B cell (primary cell): ENCODE measurements around the gene PKIB. TPM values are rescaled to one million over a fixed set of nuclear protein-coding genes. Genes with fewer than 3 reads are reported as not detected.

ENCODE experiments used
- ATAC-seq: fragments of 200-7000 bp; cut with Tn5 transposase; one replicate; pipeline ENCODE4 v1.10.0; 2021; ENCODE audit warnings: low read depth, mild to moderate bottlenecking, moderate number of reproducible peaks, moderate library complexity
- CTCF ChIA-PET: fragments of 350-600 bp; sonication (Branson Sonifier 250); formaldehyde crosslinking; loops from one replicate; lab custom pipeline; 2021; ENCODE audit warnings: antibody characterized with exemption, inconsistent platforms; lab: Charles Lee
- POLR2A ChIA-PET: fragments of 350-600 bp; sonication (Branson Sonifier 250); formaldehyde crosslinking; loops from one replicate; lab custom pipeline; 2021; ENCODE audit warnings: antibody characterized with exemption; lab: Charles Lee
- DNase-seq: peaks from one replicate; pipeline ENCODE4 v3.0.0; 2013
- H2AFZ ChIP-seq: 2 replicates; pipeline ENCODE4 v1.6.1; 2012; ENCODE audit warnings: mild to moderate bottlenecking, low read depth, low read length; ENCODE audit not compliant: insufficient read depth, poor library complexity, severe bottlenecking
- H3K27ac ChIP-seq, 2 donors: 1 replicate in 1 of 2; 2 replicates in 1 of 2; pipeline ENCODE4 v1.5.1; 2012 to 2013; ENCODE audit warnings: low read length in 2 of 2, mild to moderate bottlenecking in 2 of 2, moderate library complexity in 1 of 2
- H3K27me3 ChIP-seq, 4 experiments: fragments of 200-600 bp in 1 of 4; sonication (generic) in 1 of 4; replicated peaks in 1 of 4; 1 replicate in 2 of 4; 2 replicates in 2 of 4; pipeline versions ENCODE4 v1.6.1 to v1.7.0; 2013 to 2016; ENCODE audit warnings: low read length in 3 of 4, mild to moderate bottlenecking in 2 of 4, mixed read lengths in 1 of 4, moderate library complexity in 1 of 4; ENCODE audit not compliant: insufficient read depth in 4 of 4, control insufficient read depth in 3 of 4; ENCODE audit errors: control extremely low read depth in 1 of 4
- H3K36me3 ChIP-seq, 2 experiments: replicated peaks in 1 of 2; 1 replicate in 1 of 2; 2 replicates in 1 of 2; pipeline versions ENCODE4 v1.6.1 to v1.7.1; 2013; ENCODE audit warnings: low read length in 1 of 2; ENCODE audit not compliant: insufficient read depth in 2 of 2, control insufficient read depth in 1 of 2; ENCODE audit errors: control extremely low read depth in 1 of 2, extremely low read depth in 1 of 2
- H3K4me1 ChIP-seq, 2 donors: fragments of 200-600 bp in 1 of 2; sonication (generic) in 1 of 2; 1 replicate in 1 of 2; 2 replicates in 1 of 2; pipeline versions ENCODE4 v1.5.1 to v1.6.1; 2013 to 2017; ENCODE audit warnings: low read length in 2 of 2; ENCODE audit not compliant: control insufficient read depth in 2 of 2, insufficient read depth in 2 of 2
- H3K4me2 ChIP-seq: replicated peaks from 2 replicates; pipeline ENCODE3; 2012; ENCODE audit warnings: mild to moderate bottlenecking, low read depth, low read length; ENCODE audit not compliant: poor library complexity, severe bottlenecking
- H3K4me3 ChIP-seq, 5 experiments: fragments of 200-600 bp in 1 of 5; sonication (generic) in 1 of 5; 1 replicate in 3 of 5; 2 replicates in 2 of 5; pipeline versions ENCODE4 v1.5.1 to v1.7.0; 2011 to 2016; ENCODE audit warnings: low read length in 4 of 5, mild to moderate bottlenecking in 4 of 5, low read depth in 2 of 5, control low read depth in 1 of 5, moderate library complexity in 1 of 5; ENCODE audit not compliant: insufficient read depth in 1 of 5; ENCODE audit errors: control extremely low read depth in 1 of 5, extremely low read depth in 1 of 5
- H3K79me2 ChIP-seq: fragments of 200-600 bp; sonication (generic); one replicate; pipeline ENCODE4 v1.6.0; 2016; ENCODE audit warnings: low read length; ENCODE audit not compliant: control insufficient read depth, insufficient read depth
- H3K9ac ChIP-seq: fragments of 200-600 bp; sonication (generic); 2 replicates; pipeline ENCODE4 v1.6.1; 2017; ENCODE audit warnings: mild to moderate bottlenecking, low read length, moderate library complexity
- H3K9me3 ChIP-seq, 3 donors: one replicate each; pipeline versions ENCODE4 v1.6.1 to v1.7.1; 2013; ENCODE audit warnings: low read length in 2 of 3; ENCODE audit not compliant: control insufficient read depth in 2 of 3, insufficient read depth in 1 of 3; ENCODE audit errors: control extremely low read depth in 1 of 3
- H4K20me1 ChIP-seq: 2 replicates; pipeline ENCODE4 v1.6.0; 2012; ENCODE audit warnings: mild to moderate bottlenecking, low read length; ENCODE audit not compliant: insufficient read depth, control insufficient read depth, poor library complexity, severe bottlenecking
- H3K27ac Mint-ChIP-seq: one replicate; pipeline ENCODE4 v1.8.0; 2021; ENCODE audit warnings: mixed read lengths
- H3K27me3 Mint-ChIP-seq: one replicate; pipeline ENCODE4 v1.8.0; 2021; ENCODE audit warnings: mixed read lengths
- H3K4me1 Mint-ChIP-seq: one replicate; pipeline ENCODE4 v1.8.0; 2021; ENCODE audit warnings: mixed read lengths
- H3K4me3 Mint-ChIP-seq: one replicate; pipeline ENCODE4 v1.8.0; 2021; ENCODE audit warnings: mixed read lengths
- H3K9me3 Mint-ChIP-seq: one replicate; pipeline ENCODE4 v1.8.0; 2022; ENCODE audit warnings: mixed read lengths; ENCODE audit not compliant: insufficient read depth
- CTCF ChIP-seq: fragments of 200-600 bp; IDR thresholded peaks from one replicate; pipeline ENCODE4 v1.8.0; 2022; ENCODE audit warnings: antibody characterized with exemption, mild to moderate bottlenecking
- EZH2 ChIP-seq: IDR thresholded peaks from 2 replicates; pipeline ENCODE4 v1.6.1; 2012; ENCODE audit warnings: borderline replicate concordance, low read depth, mild to moderate bottlenecking, moderate library complexity, low read length; ENCODE audit not compliant: insufficient read depth, poor library complexity, severe bottlenecking
- WGBS: methylation state at CpG from one replicate; pipeline ENCODE4 v1.1.5; 2013; ENCODE audit warnings: missing lambda C conversion rate; ENCODE audit not compliant: insufficient coverage; 5-methylcytosine and 5-hydroxymethylcytosine counted together
- intact Hi-C: fragments of 100-400 bp; cut with micrococcal nuclease; formaldehyde crosslinking; loops from one replicate; pipeline ENCODE4 v1.10.0; 2022
- polyA plus RNA-seq: library from polyadenylated mRNA; depleted of rRNA; stranded (reverse); fragments of >200 nt; gene quantifications from 2 replicates; pipeline ENCODE4 v1.2.3, GENCODE V29; 2012
- total RNA-seq, 2 donors: library from RNA; stranded (reverse); fragments of 120-200 nt in 1 of 2; gene quantifications; 1 replicate in 1 of 2; 2 replicates in 1 of 2; pipeline versions ENCODE4 v1.2.3 to v1.2.4, GENCODE V29; 2013 to 2022

PKIB gene
- total and polyA plus RNA-seq, 2 donors (not counting 1 experiment from before 2014, with no cell fraction given) = 0.27 to 1.2 TPM

DNA sequence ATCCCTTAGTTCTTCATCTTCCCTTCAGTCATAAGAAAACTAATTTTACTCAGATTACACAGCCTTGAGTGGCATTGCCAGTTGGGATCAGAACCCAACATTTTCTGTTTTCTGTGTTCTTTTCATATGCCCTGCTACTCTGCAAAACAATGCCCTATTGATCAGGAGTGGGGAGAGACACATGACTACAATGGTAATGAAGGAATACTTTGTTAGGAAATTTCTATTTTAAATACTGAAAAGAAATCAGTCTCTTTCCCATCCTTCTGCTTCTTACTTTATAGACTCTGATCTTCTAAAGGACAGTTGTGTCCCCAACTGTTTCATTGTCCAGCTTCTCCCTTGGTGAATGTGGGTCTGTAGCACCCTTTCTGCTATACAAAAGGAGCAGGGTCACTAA is 5.5 kb upstream of the PKIB start:
- DNase-seq (no peak), ATAC-seq (no peak)
- no peak overlapping the region for H3K4me3 Mint-ChIP-seq
- Histone ChIP-seq H3K4me3 (no peak overlapping the region), H3K9me3 (no peaks in the 10 kb centered on the region), H3K9ac (no peak overlapping the region), H3K27me3 (peaks cover 0 to 5% (median under 1%) of the 10 kb centered on the region in 4 experiments), H2AFZ (no peak overlapping the region), H3K36me3 (no peaks in the 10 kb centered on the region), H3K4me1 (peaks cover under 1 to 3% of the 10 kb centered on the region in 2 donors), H3K79me2 (no peaks in the 10 kb centered on the region), H3K27ac (no peak overlapping the region), H4K20me1 (no peaks in the 10 kb centered on the region), H3K4me2 (no peak overlapping the region)
- H3K27me3 Mint-ChIP-seq = peaks cover 22% of the 10 kb centered on the region
- TF ChIP-seq EZH2 (no peak), CTCF (no peak)
- peaks cover 4% of the 10 kb centered on the region for H3K4me1 Mint-ChIP-seq
- CTCF ChIA-PET = no interaction called here
- intact Hi-C loops = no loop called here
- no peaks in the 10 kb centered on the region for H3K9me3 Mint-ChIP-seq
- H3K27ac Mint-ChIP-seq = no peak overlapping the region
- POLR2A ChIA-PET = no interaction called here

GRCh38 chr6:122610690-122611455 is 668 bp downstream of the PKIB start:
- intact Hi-C loops = no loop called here

More at GRCh38 chr6:122610690-122611455, 668 bp downstream of the PKIB start:
- peak overlapping the region; percentile 4 to 68 (median 44) for H3K4me3 ChIP-seq
- H3K27me3 Mint-ChIP-seq = peaks cover 49% of the 10 kb centered on the region
- H3K27ac Mint-ChIP-seq = no peak overlapping the region
- WGBS = 3% methylated on average over 32 of the region's 42 CpGs
- peaks cover 18% of the 10 kb centered on the region for H3K4me1 Mint-ChIP-seq
- ChIA-PET POLR2A (no interaction called here), CTCF (interaction anchor here (1.2 kb wide), 1 partner anchor 229 kb away, joined by 3 read pairs; no protein-coding TSS in a partner anchor)
- no peaks in the 10 kb centered on the region for H3K36me3 ChIP-seq
- H3K4me1 ChIP-seq = peaks cover 14 to 21% of the 10 kb centered on the region in 2 donors
- DNase-seq = no peak
- H3K27me3 ChIP-seq = peaks cover 0 to 28% (median 23%) of the 10 kb centered on the region in 4 experiments
- H3K79me2 ChIP-seq = no peaks in the 10 kb centered on the region
- TF ChIP-seq EZH2 = no peak
- TF ChIP-seq CTCF = no peak
- ATAC-seq = peak; percentile 37
- H3K27ac ChIP-seq = no peak overlapping the region
- peak overlapping the region; percentile 73 for H2AFZ ChIP-seq
- H3K9me3 Mint-ChIP-seq = no peaks in the 10 kb centered on the region
- peak overlapping the region; percentile 72 for H3K9ac ChIP-seq
- no peaks in the 10 kb centered on the region for H4K20me1 ChIP-seq
- peaks cover 0 to 5% (median 0%) of the 10 kb centered on the region in 3 donors for H3K9me3 ChIP-seq
- peak overlapping the region; percentile 83 for H3K4me3 Mint-ChIP-seq
- peak overlapping the region; percentile 69 for H3K4me2 ChIP-seq
